K562 (cell line): ENCODE measurements around the gene MOB1B. TPM values are rescaled to one million over a fixed set of nuclear protein-coding genes. Genes with fewer than 3 reads are reported as not detected.

Experiments
- ATAC-seq: fragments of 200-7000 bp; cut with Tn5 transposase; 3 replicates; pipeline ENCODE4 v1.9.1; 2020; ENCODE audit warnings: moderate library complexity
- BruUV-seq: library from RNA; stranded (reverse); fragments of 400-500 nt; replicated peaks from 2 replicates; lab custom pipeline; 2021; lab: Mats Ljungman, UMichigan
- CTCF ChIA-PET: fragments of 300-600 bp; formaldehyde crosslinking; extraction: SDS; loops from one replicate; lab custom pipeline; 2021; ENCODE audit warnings: low intra/inter-chr PET ratio; lab: Yijun Ruan, JAX
- POLR2A ChIA-PET: fragments of 300-600, 350-650 bp; sonication (Branson Sonifier 250); formaldehyde crosslinking; extraction: SDS; loops from one replicate; lab custom pipeline; 2021; ENCODE audit warnings: antibody characterized with exemption, inconsistent platforms; lab: Yijun Ruan, JAX
- DNase-seq, 4 experiments: peaks; one replicate each; pipeline versions ENCODE4 v3.0.0 to v3.0.0-alpha.2; 2011 to 2018; ENCODE audit warnings: low spot score in 3 of 4, mixed read lengths in 3 of 4; ENCODE audit errors: extremely low read depth in 1 of 4
- FAIRE-seq: peaks from 2 replicates; lab custom pipeline; 2011; peaks lifted over from hg19 to GRCh38; lab: Jason Lieb, UNC
- H2AFZ ChIP-seq: 2 replicates; pipeline ENCODE4 v1.6.0; 2011; ENCODE audit warnings: low read depth, low read length, control low read depth, inconsistent platforms
- H3K27ac ChIP-seq: fragments of 200-600 bp; 3 replicates; pipeline ENCODE4 v1.8.0; 2011; ENCODE audit warnings: low read depth, mild to moderate bottlenecking, control low read depth, inconsistent platforms, low read length, moderate library complexity, mixed read lengths; ENCODE audit errors: extremely low read depth
- H3K27me3 ChIP-seq, 2 experiments: fragments of 300-600 bp in 1 of 2; 2 replicates in 1 of 2; 3 replicates in 1 of 2; pipeline versions ENCODE4 v1.6.0 to v1.8.0; 2011; ENCODE audit warnings: inconsistent platforms in 2 of 2, low read length in 2 of 2, mild to moderate bottlenecking in 1 of 2, mixed read lengths in 1 of 2, moderate library complexity in 1 of 2; ENCODE audit not compliant: control insufficient read depth in 2 of 2, insufficient read depth in 2 of 2
- H3K36me3 ChIP-seq: fragments of 300-600 bp; 3 replicates; pipeline ENCODE4 v1.8.0; 2011; ENCODE audit warnings: mild to moderate bottlenecking, low read length, inconsistent platforms; ENCODE audit not compliant: control insufficient read depth, insufficient read depth
- H3K4me1 ChIP-seq, 2 experiments: fragments of 200-600 bp in 1 of 2; replicated peaks in 1 of 2; 2 replicates in 1 of 2; 3 replicates in 1 of 2; pipeline versions ENCODE4 v1.5.1 to v1.8.0; 2011; ENCODE audit warnings: inconsistent platforms in 2 of 2, low read length in 2 of 2, mild to moderate bottlenecking in 1 of 2, mixed read lengths in 1 of 2, moderate library complexity in 1 of 2; ENCODE audit not compliant: control insufficient read depth in 2 of 2, insufficient read depth in 2 of 2
- H3K4me2 ChIP-seq: 2 replicates; pipeline ENCODE4 v1.6.1; 2011; ENCODE audit warnings: low read length, control low read depth, inconsistent platforms, mixed read lengths; ENCODE audit not compliant: insufficient read depth
- H3K4me3 ChIP-seq: fragments of 200-600 bp; sonication (generic), shearing (Covaris generic); 2 replicates; pipeline ENCODE4 v1.5.1; 2016; ENCODE audit warnings: control low read depth, inconsistent platforms
- H3K79me2 ChIP-seq: fragments of 200-600 bp; 3 replicates; pipeline ENCODE4 v1.8.0; 2011; ENCODE audit warnings: low read length, inconsistent platforms; ENCODE audit not compliant: control insufficient read depth, insufficient read depth
- H3K9ac ChIP-seq, 2 experiments: 2 replicates each; pipeline versions ENCODE4 v1.6.0 to v1.6.1; 2011; ENCODE audit warnings: low read depth in 2 of 2, low read length in 2 of 2, control low read depth in 1 of 2, inconsistent platforms in 1 of 2, mild to moderate bottlenecking in 1 of 2, mixed read lengths in 1 of 2; ENCODE audit not compliant: insufficient read depth in 1 of 2
- H3K9me1 ChIP-seq: one replicate; pipeline ENCODE4 v1.6.0; 2011; ENCODE audit warnings: inconsistent platforms, mild to moderate bottlenecking, low read length, moderate library complexity; ENCODE audit not compliant: control insufficient read depth, insufficient read depth
- H3K9me3 ChIP-seq: replicated peaks from 2 replicates; pipeline ENCODE4 v1.5.1; 2011; ENCODE audit warnings: low read depth, low read length, inconsistent platforms; ENCODE audit not compliant: control insufficient read depth, insufficient read depth
- H4K20me1 ChIP-seq: replicated peaks from 2 replicates; pipeline ENCODE4 v1.6.1; 2011; ENCODE audit warnings: low read length, inconsistent platforms, mixed read lengths; ENCODE audit not compliant: control insufficient read depth, insufficient read depth
- ARID1B ChIP-seq: fragments of 450-650 bp; IDR thresholded peaks from 2 replicates; pipeline ENCODE4 v1.6.1; 2016; ENCODE audit warnings: antibody characterized with exemption, mild to moderate bottlenecking, inconsistent platforms
- CBFA2T3 ChIP-seq: fragments of 450-650 bp; IDR thresholded peaks from 2 replicates; pipeline ENCODE4 v1.6.1; 2017
- DACH1 ChIP-seq: fragments of 450-650 bp; IDR thresholded peaks from 2 replicates; pipeline ENCODE4 v1.6.1; 2018; ENCODE audit not compliant: partially characterized antibody
- DEAF1 ChIP-seq: fragments of 450-650 bp; formaldehyde crosslinking; IDR thresholded peaks from 2 replicates; pipeline ENCODE4 v1.4.0; 2020; ENCODE audit warnings: mild to moderate bottlenecking, moderate library complexity
- KLF13 ChIP-seq: fragments of 450-650 bp; IDR thresholded peaks from 2 replicates; pipeline ENCODE4 v1.6.1; 2016; ENCODE audit warnings: missing genetic modification characterization, low read depth, mild to moderate bottlenecking, missing compliant biosample characterization, moderate library complexity, borderline replicate concordance
- PURB ChIP-seq: sonication (generic); formaldehyde crosslinking; IDR thresholded peaks from 2 replicates; pipeline ENCODE4 v1.9.0; 2021; ENCODE audit warnings: low read depth, mild to moderate bottlenecking, missing genetic modification reagents
- RFX5 ChIP-seq: IDR thresholded peaks from 2 replicates; pipeline ENCODE4 v1.6.1; 2011; ENCODE audit warnings: low read depth, mild to moderate bottlenecking, improper control_type of control experiment, low read length
- SMARCE1 ChIP-seq: fragments of 450-650 bp; IDR thresholded peaks from 2 replicates; pipeline ENCODE4 v1.7.1; 2016; ENCODE audit warnings: mild to moderate bottlenecking
- SRF ChIP-seq, 2 experiments: fragments of 250-450, 450-650 bp in 1 of 2; sonication (Bioruptor Pico) in 1 of 2; sonication (generic) in 1 of 2; formaldehyde crosslinking; IDR thresholded peaks; 2 replicates each; pipeline versions ENCODE4 v1.5.0 to v1.5.1; 2020 to 2022; ENCODE audit warnings: mild to moderate bottlenecking in 1 of 2, missing genetic modification reagents in 1 of 2
- TEAD4 ChIP-seq, 2 experiments: sonication (generic) in 1 of 2; formaldehyde crosslinking in 1 of 2; IDR thresholded peaks; 2 replicates each; pipeline versions ENCODE4 v1.6.1 to v1.8.0; 2012 to 2022; ENCODE audit warnings: borderline replicate concordance in 1 of 2, inconsistent platforms in 1 of 2, low read length in 1 of 2, mild to moderate bottlenecking in 1 of 2, missing genetic modification reagents in 1 of 2
- TGIF2 ChIP-seq: sonication (generic); formaldehyde crosslinking; IDR thresholded peaks from 2 replicates; pipeline ENCODE4 v1.8.1; 2022; ENCODE audit warnings: mild to moderate bottlenecking, missing genetic modification reagents, moderate library complexity
- TRIM28 ChIP-seq: fragments of 450-650 bp; IDR thresholded peaks from 2 replicates; pipeline ENCODE4 v1.6.1; 2017
- TSHZ1 ChIP-seq: fragments of 250-450 bp; sonication (Bioruptor Pico); IDR thresholded peaks from 2 replicates; pipeline ENCODE4 v1.4.0; 2020; ENCODE audit warnings: mild to moderate bottlenecking, moderate library complexity
- ZC3H11A ChIP-seq: IDR thresholded peaks from 2 replicates; pipeline ENCODE4 v1.6.1; 2012; ENCODE audit warnings: low read depth, low read length, improper control_type of control experiment
- ZNF121 ChIP-seq: sonication (generic); formaldehyde crosslinking; conservative IDR thresholded peaks from 2 replicates; pipeline ENCODE4 v1.8.0; 2022; ENCODE audit warnings: missing genetic modification reagents
- ZNF174 ChIP-seq: fragments of 250-450 bp; sonication (Bioruptor Pico); IDR thresholded peaks from 2 replicates; pipeline ENCODE4 v1.4.0; 2020; ENCODE audit warnings: mild to moderate bottlenecking
- ZNF217 ChIP-seq: sonication (generic); formaldehyde crosslinking; IDR thresholded peaks from 2 replicates; pipeline ENCODE4 v1.8.0; 2022; ENCODE audit warnings: mild to moderate bottlenecking, missing genetic modification reagents
- ZNF224 ChIP-seq: sonication (generic); formaldehyde crosslinking; IDR thresholded peaks from 2 replicates; pipeline ENCODE4 v1.8.0; 2022; ENCODE audit warnings: mild to moderate bottlenecking, missing genetic modification reagents
- ZNF384 ChIP-seq: IDR thresholded peaks from 2 replicates; pipeline ENCODE4 v1.6.1; 2012; ENCODE audit warnings: low read depth, low read length, improper control_type of control experiment
- ZNF445 ChIP-seq: fragments of 250-450 bp; sonication (Bioruptor Pico); IDR thresholded peaks from 2 replicates; pipeline ENCODE4 v1.4.0; 2020; ENCODE audit warnings: low read depth, mild to moderate bottlenecking, moderate library complexity
- WGBS: fragments of 100-300 bp; shearing (Covaris generic); methylation state at CpG from one replicate; pipeline ENCODE4 v1.1.6; 2016; ENCODE audit warnings: low coverage, mixed read lengths; ENCODE audit not compliant: insufficient coverage; ENCODE audit errors: missing lambda C conversion rate; 5-methylcytosine and 5-hydroxymethylcytosine counted together
- in situ Hi-C: fragments of 300-500 bp; cut with MboI; formaldehyde crosslinking; loops from 4 replicates; pipeline ENCODE4 v1.15.0; 2018; ENCODE audit warnings: inconsistent platforms, mixed read lengths
- intact Hi-C: fragments of 100-400 bp; cut with micrococcal nuclease; formaldehyde crosslinking; loops from 2 replicates; pipeline ENCODE4 v1.14.2; 2022
- polyA plus RNA-seq, 8 experiments: library from polyadenylated mRNA; depleted of rRNA in 4 of 8; stranded (reverse) in 5 of 8; unstranded in 3 of 8; fragments of >200 nt; fragmentation: Nextera tagmentation in 2 of 8; fragmentation: Illumina TruSeq in 1 of 8; extraction: Ambion mirVana in 2 of 8; extraction: Trizol in 1 of 8; gene quantifications; 2 replicates each; pipeline versions ENCODE4 v1.2.1 to v1.2.3, GENCODE V29; 2011 to 2014; ENCODE audit warnings: inconsistent platforms in 1 of 8, missing spikeins in 1 of 8
- total RNA-seq, 7 experiments: library from RNA; depleted of rRNA in 6 of 7; stranded (reverse); fragments of >200 nt in 6 of 7; fragmentation: Illumina TruSeq in 2 of 7; extraction: Trizol in 2 of 7; gene quantifications; 2 replicates each; pipeline versions ENCODE4 v1.2.1 to v1.2.3, GENCODE V29; 2011 to 2021; ENCODE audit warnings: low replicate concordance in 1 of 7

Gene MOB1B
- total and polyA plus RNA-seq, 9 of the 15 experiments (the other 6 are each of a cell fraction or from before 2014, with no cell fraction given), result 8.4 to 37.8 (median 19.0) TPM

- Histone ChIP-seq H3K36me3 (peaks cover 17% of the 10 kb centered on the region; the same call in 2 of the 3 replicates), H2AFZ (no peak overlapping the region), H3K27ac (no peak overlapping the region), H3K27me3 (no peaks in the 10 kb centered on the region), H3K79me2 (peaks cover 94% of the 10 kb centered on the region), H4K20me1 (peaks cover 14% of the 10 kb centered on the region; the same call in 1 of the 2 replicates), H3K9ac (no peak overlapping the region), H3K4me3 (no peak overlapping the region), H3K4me1 (peaks cover 13 to 22% of the 10 kb centered on the region in 2 experiments; a peak in 4 of 5 replicates), H3K9me3 (peaks cover under 1% of the 10 kb centered on the region), H3K9me1 (no peaks in the 10 kb centered on the region), H3K4me2 (no peak overlapping the region)
- ATAC-seq (no peak), FAIRE-seq (peak; percentile 62), DNase-seq (peak in 3 of 4 experiments; percentile 17 to 61 (median 51))
- BruUV-seq, result no TSS peak
- intact Hi-C loops (loop anchor here (5.0 kb wide), 1 partner anchor 36 kb away; the partner anchor contains the start of gene MOB1B), in situ Hi-C loops (no loop called here)
- WGBS, result 0% methylated on average over 1 of the region's 3 CpGs
- ChIA-PET CTCF (no interaction called here), POLR2A (interaction anchor here (0.6 to 1.1 kb wide), 2 partner anchors 26 to 188 kb away, joined by 3 read pairs; no protein-coding TSS in a partner anchor)
- TF ChIP-seq SMARCE1 (no peak), ZNF217 (CRISPR knock-in tag) (no peak), PURB (CRISPR knock-in tag) (no peak), RFX5 (no peak), KLF13 (no peak), ZNF224 (CRISPR knock-in tag) (no peak), ZNF121 (CRISPR knock-in tag) (no peak), DACH1 (no peak), TEAD4 (IDR thresholded peaks at IDR 0.05; ENCODE audit: low read length) (peak; percentile 15; the same call in 1 of the 2 replicates), TEAD4 (CRISPR knock-in tag; IDR thresholded peaks at IDR 0.05; ENCODE audit: borderline replicate concordance) (no peak), ZC3H11A (no peak), ZNF384 (peak; percentile 49), ARID1B (peak; percentile 22; the same call in 1 of the 2 replicates), DEAF1 (CRISPR knock-in tag) (no peak), TRIM28 (no peak), ZNF445 (CRISPR knock-in tag) (no peak), TSHZ1 (CRISPR knock-in tag) (no peak), TGIF2 (no peak), CBFA2T3 (peak; percentile 66), ZNF174 (no peak), SRF (CRISPR knock-in tag; IDR thresholded peaks at IDR 0.05) (no peak)
These were observed 35.9 kb downstream of the MOB1B start for GRCh38 chr4:70938086-70938485.
